ENCODE data around the gene CSNK1G2. TPM values are rescaled to one million over a fixed set of nuclear protein-coding genes. Genes with fewer than 3 reads are reported as not detected.

CSNK1G2 gene
- polyA plus RNA-seq, 2 of the 4 experiments (the other 2 are of a cell fraction): 15.5 to 42.0 TPM

- no peak overlapping the region for H3K27ac ChIP-seq
- ChIA-PET CTCF (interaction anchor here (0.6 to 1.6 kb wide), 3 partner anchors 47 to 89 kb away, joined by 3 to 6 read pairs (median 3); no protein-coding TSS in a partner anchor), POLR2A (no interaction called here)
- H3K9me3 ChIP-seq: no peaks in the 10 kb centered on the region
- H3K4me3 ChIP-seq: no peak overlapping the region
- ATAC-seq (no peak), DNase-seq (ENCODE audit: low read depth in 1 of 2, low spot score in 1 of 2) (no peak), FAIRE-seq (no peak)
- H3K4me2 ChIP-seq: no peak overlapping the region
- no peaks in the 10 kb centered on the region for H3K4me1 ChIP-seq
- 95% methylated on average over 18 of the region's 20 CpGs for WGBS (ENCODE audit: missing lambda C conversion rate)
- TF ChIP-seq TFCP2L1 (CRISPR knock-in tag; IDR thresholded peaks at IDR 0.05) (no peak), HEYL (CRISPR knock-in tag; IDR thresholded peaks at IDR 0.05) (no peak), PHF8 (IDR thresholded peaks at IDR 0.05; ENCODE audit: borderline replicate concordance, low read depth) (no peak), HES2 (IDR thresholded peaks at IDR 0.05) (no peak), ELK1 (IDR thresholded peaks at IDR 0.05; ENCODE audit: low read depth, low read length) (no peak), EHMT2 (IDR thresholded peaks at IDR 0.05; ENCODE audit: low read depth) (no peak), JUN (IDR thresholded peaks at IDR 0.05) (no peak), POLR2A (IDR thresholded peaks at IDR 0.05; ENCODE audit: low read length) (no peak), FOXS1 (CRISPR knock-in tag; IDR thresholded peaks at IDR 0.05) (no peak), HOXB13 (CRISPR knock-in tag; IDR thresholded peaks at IDR 0.05; ENCODE audit: low read depth) (no peak), RNF2 (IDR thresholded peaks at IDR 0.05; ENCODE audit: borderline replicate concordance, low read depth) (no peak), FOSL2 (IDR thresholded peaks at IDR 0.05) (no peak), FOSL2 (CRISPR knock-in tag; IDR thresholded peaks at IDR 0.05) (no peak), JUNB (IDR thresholded peaks at IDR 0.05) (no peak), NPAS2 (CRISPR knock-in tag; IDR thresholded peaks at IDR 0.05; ENCODE audit: borderline replicate concordance) (no peak), MAX (IDR thresholded peaks at IDR 0.05) (no peak), ZC3H11A (IDR thresholded peaks at IDR 0.05) (no peak)
- TF ChIP-seq, protein P1, sequence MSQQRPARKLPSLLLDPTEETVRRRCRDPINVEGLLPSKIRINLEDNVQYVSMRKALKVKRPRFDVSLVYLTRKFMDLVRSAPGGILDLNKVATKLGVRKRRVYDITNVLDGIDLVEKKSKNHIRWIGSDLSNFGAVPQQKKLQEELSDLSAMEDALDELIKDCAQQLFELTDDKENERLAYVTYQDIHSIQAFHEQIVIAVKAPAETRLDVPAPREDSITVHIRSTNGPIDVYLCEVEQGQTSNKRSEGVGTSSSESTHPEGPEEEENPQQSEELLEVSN (IDR thresholded peaks at IDR 0.05; ENCODE audit: borderline replicate concordance, low read depth): no peak
Observed at GRCh38 chr19:1981253-1981652, 40.3 kb downstream of the CSNK1G2 start.

GRCh38 chr19:1984357-1984756 is 43.4 kb downstream of the CSNK1G2 start:
- FAIRE-seq (no peak), DNase-seq (ENCODE audit: low read depth in 1 of 2, low spot score in 1 of 2) (no peak), ATAC-seq (no peak)
- Histone ChIP-seq H3K4me2 (no peak overlapping the region), H3K27ac (no peak overlapping the region), H3K4me1 (no peaks in the 10 kb centered on the region), H3K4me3 (no peak overlapping the region), H3K9me3 (no peaks in the 10 kb centered on the region)
- CTCF ChIA-PET: interaction anchor here (0.6 to 1.6 kb wide), 2 partner anchors 15 to 54 kb away, joined by 3 to 5 read pairs; no protein-coding TSS in a partner anchor
- POLR2A ChIA-PET: no interaction called here
- TF ChIP-seq HOXA7 (CRISPR knock-in tag; IDR thresholded peaks at IDR 0.05) (no peak), CBX2 (IDR thresholded peaks at IDR 0.05; ENCODE audit: borderline replicate concordance, low read depth) (no peak), CHD2 (IDR thresholded peaks at IDR 0.05; ENCODE audit: low read length, partially characterized antibody) (no peak), POLR2A (IDR thresholded peaks at IDR 0.05; ENCODE audit: low read length) (no peak), EHMT2 (IDR thresholded peaks at IDR 0.05; ENCODE audit: low read depth) (no peak)
- TF ChIP-seq, protein P2, sequence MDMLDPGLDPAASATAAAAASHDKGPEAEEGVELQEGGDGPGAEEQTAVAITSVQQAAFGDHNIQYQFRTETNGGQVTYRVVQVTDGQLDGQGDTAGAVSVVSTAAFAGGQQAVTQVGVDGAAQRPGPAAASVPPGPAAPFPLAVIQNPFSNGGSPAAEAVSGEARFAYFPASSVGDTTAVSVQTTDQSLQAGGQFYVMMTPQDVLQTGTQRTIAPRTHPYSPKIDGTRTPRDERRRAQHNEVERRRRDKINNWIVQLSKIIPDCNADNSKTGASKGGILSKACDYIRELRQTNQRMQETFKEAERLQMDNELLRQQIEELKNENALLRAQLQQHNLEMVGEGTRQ (IDR thresholded peaks at IDR 0.05): no peak
- 94% methylated on average over 8 of the region's 10 CpGs for WGBS (ENCODE audit: missing lambda C conversion rate)

Data from A549 (cell line).